IPS-NIHi7 (cell line): ENCODE data around the gene DAP.
"Not testable (repeated sequence)": the region's sequence is repeated elsewhere in the genome, so short reads cannot be mapped to it uniquely, and the experiment has no call there.

Experiments
- DNase-seq: peaks from one replicate; pipeline ENCODE4 v3.0.0; 2012; ENCODE audit warnings: mixed read lengths; ENCODE audit errors: extremely low spot score

Gene DAP

DNA sequence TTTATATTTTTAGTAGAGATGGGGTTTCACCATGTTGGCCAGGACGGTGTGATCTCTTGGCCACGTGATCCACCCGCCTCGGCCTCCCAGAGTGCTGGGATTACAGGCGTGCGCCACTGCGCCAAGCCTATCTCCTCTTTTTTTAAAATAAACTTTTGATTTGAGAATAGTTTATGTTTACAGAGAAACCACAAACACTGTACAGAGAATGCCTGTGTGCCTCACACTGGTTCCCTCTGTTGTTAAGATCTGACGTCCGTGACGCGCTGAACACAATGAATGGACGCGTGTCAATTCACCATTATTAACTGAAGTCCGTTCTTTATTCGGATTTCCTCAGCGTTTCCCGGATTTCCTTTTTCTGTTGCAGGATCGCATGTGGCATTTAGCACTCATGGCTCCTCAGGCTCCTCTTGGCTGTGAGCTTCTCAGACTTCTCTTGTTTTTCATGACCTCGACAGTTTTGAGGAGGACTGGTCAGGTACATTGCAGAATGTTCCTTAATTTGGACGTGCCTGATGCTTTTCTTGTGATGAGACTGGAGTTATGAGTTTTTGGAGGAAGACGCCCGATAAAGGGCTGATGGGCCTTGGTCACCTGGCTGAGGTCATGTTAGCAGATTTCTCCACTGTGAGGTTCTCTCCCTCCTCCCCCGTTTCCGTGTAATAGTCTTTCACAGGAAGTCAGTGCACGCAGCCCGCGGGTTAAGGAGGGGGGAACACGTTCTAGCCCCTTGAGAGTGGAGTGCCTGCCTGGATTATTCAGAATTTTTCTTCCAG lies 127.6 kb downstream of the DAP start:
- no peak for DNase-seq

DNA sequence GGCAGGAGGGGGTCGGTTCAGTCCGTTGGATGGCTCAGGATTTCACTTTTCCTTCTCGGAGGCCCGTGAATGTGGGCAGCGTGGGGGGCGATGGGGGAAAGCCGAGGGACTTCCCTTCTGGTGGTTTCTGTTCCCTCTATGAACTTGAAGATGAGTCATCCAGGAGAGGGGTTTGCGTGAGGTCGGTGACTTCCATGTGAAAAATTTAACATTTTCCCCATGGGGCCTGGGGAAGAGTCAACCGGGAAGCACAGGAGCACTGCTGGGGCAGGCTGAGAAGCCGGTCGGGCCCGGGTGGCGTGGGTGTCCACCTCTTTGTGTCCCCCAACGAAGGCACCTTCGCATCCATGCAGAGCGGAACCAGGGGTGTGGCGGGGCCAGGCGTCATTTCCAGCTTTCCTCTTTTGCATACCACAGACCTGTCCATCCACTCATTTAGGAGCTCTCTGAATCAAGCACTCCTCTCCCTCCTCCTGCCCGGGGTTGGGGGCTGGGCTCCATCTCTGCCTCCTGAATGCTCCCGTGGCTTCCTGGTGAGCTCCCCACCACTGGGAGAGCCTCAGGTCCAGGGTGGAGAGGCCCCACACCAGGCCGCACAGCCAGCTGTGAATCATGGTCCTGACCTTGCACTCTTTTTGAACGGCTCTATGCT lies 128.8 kb downstream of the DAP start:
- DNase-seq = no peak

DNA sequence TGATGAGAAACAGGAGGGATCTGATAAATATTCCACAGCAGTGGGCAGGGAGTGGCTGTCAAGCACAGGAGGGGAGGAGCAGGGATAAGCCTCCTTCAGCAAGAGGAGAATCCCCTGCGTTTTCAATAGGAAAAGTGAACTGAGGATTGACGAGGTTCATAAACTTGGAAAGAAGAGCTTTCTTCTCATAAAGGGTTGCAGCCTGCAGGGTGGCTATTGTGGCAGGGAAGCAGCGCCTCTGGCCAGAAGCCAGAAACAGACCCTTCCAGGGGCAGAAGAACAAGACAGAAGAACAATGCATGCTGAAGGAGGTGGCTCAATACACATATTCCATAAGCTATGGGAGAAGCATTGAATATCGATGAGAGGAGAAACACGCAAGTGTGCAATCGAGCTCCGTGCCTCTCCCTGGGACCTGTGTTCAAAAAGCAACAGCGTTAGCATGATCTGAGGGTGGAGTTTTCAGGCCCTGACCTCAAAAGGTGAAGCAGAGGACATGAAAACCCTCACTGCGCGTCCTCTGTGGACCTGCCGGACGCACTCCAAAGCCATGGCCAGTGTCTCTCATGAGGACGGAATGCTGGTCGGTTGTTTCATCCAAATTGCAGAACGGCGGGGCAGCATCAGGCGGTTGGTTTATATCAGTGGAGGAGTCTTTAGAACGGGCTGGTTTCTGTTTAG lies 129.6 kb downstream of the DAP start:
- no peak for DNase-seq

DNA sequence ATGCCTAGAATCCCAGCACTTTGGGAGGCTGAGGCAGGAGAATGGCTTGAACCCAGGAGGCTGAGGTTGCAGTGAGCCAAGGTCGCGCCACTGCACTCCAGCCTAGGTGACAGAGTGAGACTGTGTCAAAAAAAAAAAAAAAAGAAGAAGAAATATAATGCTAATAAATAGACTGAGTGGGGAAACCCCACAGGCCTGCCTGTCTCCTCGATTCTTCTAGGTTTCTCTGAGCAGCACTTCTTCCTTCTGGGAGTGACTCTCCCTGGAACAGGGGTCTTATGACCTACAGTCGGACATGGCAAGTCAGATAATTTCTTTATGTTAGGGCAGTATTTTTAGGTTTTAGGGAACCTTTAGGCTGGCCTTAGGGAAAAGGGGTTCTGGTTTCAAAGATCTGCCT lies 130.3 kb downstream of the DAP start:
- DNase-seq = not testable (repeated sequence)

DNA sequence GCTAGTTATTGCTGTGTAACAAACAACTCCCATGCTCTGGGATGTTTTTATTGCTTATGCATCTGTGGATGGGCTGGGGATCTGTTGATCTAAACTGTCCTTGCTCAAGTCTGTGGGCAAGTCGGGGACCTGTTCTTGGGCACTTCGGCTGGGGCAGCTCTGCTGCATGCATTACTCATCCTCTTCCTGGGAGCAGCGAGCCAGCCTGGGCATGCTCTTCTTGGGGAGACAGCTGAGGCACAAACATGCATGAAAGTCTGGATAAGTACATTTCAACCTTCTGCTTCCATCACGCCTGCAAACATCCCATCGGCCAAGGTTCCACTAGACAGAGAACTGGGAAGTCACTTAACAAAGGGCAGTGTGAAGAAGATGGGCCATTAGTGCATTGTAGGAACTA lies 130.9 kb downstream of the DAP start:
- no peak for DNase-seq

DNA sequence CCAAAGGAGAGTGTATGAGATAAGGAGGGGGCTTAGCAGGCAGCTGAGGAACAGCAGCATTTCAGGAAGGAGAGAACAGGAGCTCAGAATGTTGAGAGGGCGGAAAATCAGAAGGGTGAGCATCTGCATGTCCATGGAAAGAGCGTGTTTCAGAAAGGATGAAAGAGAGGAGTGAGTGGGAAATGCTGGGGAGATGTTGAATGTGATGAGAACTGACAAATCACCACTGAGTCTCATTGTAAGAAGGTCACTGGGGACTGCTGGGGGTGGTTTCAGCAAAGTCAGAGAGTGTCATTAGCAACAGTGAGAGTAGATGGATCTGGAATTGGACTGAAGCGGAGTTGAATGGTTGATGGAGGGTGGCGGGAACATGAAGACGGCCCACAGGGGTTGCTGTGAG lies 131.4 kb downstream of the DAP start:
- DNase-seq = no peak
